Right cardiac atrium (tissue), 5 donors: Measurements from ENCODE around the gene PPP6R1. TPM values are rescaled to one million over a fixed set of nuclear protein-coding genes. Genes with fewer than 3 reads are reported as not detected.
A peak's percentile ranks its signal among the peaks of the same experiment; 100 is the strongest.

Experiments
- ATAC-seq, 2 donors: fragments of 200-7000 bp; cut with Tn5 transposase; one replicate each; pipeline versions ENCODE4 v1.8.0 to v1.9.1; 2020; ENCODE audit warnings: moderate library complexity in 2 of 2, mild to moderate bottlenecking in 1 of 2
- DNase-seq, 3 donors: peaks; one replicate each; pipeline ENCODE4 v3.0.0-alpha.2; 2020
- H3K27ac ChIP-seq: one replicate; pipeline ENCODE4 v1.5.1; 2013; ENCODE audit warnings: mild to moderate bottlenecking, low read length, control low read depth, moderate library complexity
- H3K27me3 ChIP-seq: one replicate; pipeline ENCODE4 v1.6.1; 2013; ENCODE audit not compliant: control insufficient read depth, insufficient read depth
- H3K4me1 ChIP-seq: one replicate; pipeline ENCODE4 v1.6.1; 2013; ENCODE audit warnings: low read length; ENCODE audit not compliant: control insufficient read depth, insufficient read depth
- H3K4me3 ChIP-seq: one replicate; pipeline ENCODE4 v1.5.1; 2013; ENCODE audit warnings: low read length, control low read depth
- H3K9me3 ChIP-seq: one replicate; pipeline ENCODE4 v1.6.1; 2013; ENCODE audit warnings: low read length; ENCODE audit not compliant: control insufficient read depth
- WGBS: extraction: QIAGEN DNeasy Blood & Tissue Kit; methylation state at CpG from one replicate; pipeline ENCODE4 v1.1.7; 2013; 5-methylcytosine and 5-hydroxymethylcytosine counted together
- intact Hi-C, 4 donors: fragments of 100-400 bp; cut with DNase I; formaldehyde crosslinking; loops; one replicate each; pipeline versions ENCODE4 v1.11.0 to v1.14.0; 2022 to 2023
- polyA plus RNA-seq: library from polyadenylated mRNA; stranded (reverse); fragments of 200-250 nt; gene quantifications from one replicate; pipeline ENCODE4 v1.2.3, GENCODE V29; 2013
- total RNA-seq, 4 donors: library from RNA; stranded (reverse); fragmentation: NEBNext Ultra II Directional; extraction: Animal tissue kit (Norgen Biotek cat#: 25700); gene quantifications; one replicate each; pipeline ENCODE4 v1.2.1, GENCODE V29; 2021
- donor health status: healthy with polysubstance abuse.
- donor health status: DM: no; HTN: yes; CAD: no.
- donor health status: DM: no; HTN: no; CAD: no.
- donor health status: DM: no; HTN: yes; CAD: no; lungs with severe emphysema.
- donor health status: DM: yes; HTN: yes; CAD: no.

Gene PPP6R1
- total and polyA plus RNA-seq, 5 donors, result 31.7 to 43.5 (median 39.4) TPM

DNA sequence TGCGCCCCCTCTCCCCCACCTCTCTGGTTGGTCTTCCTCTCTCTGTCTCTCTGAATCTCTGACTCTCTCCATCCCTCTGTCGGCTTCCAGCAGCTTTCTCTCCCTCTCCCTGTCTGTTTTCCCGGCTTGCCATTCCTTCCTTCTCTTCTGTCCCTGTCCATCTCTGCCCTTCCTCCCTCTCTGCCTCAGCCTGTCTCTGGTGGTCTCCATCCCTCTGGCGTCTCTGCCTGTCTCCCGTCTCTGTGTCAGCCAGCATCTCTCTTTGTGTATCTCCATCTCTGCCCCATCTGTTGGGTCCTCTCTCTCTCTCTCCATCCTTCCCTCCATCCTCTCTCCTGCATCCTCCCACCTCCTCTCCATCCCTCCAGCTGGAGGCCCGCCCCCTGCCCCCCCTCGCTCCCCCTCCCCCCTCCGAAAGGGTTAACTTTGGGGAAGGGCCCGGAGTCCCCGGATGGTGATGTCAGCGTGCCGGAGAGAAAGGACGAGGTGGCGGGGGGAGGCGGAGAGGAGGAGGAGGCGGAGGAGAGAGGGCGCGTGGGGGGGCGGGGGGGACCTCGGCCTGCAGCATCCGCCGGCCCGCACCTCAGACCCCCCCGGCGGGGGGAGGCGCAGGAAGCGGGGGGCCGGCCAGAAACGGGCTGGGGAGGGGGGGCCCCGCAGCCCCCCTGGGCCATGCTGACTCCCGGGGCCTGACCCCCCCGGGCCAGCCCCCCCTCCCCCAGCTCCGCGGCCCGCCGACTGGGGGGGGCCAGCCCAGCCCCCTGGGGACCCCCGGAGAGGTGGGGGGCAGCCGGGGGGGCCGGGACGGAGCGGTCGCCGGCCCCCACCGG is 24.9 kb upstream of the PPP6R1 start, which contains the start of gene BRSK1:
Gene BRSK1, plus strand, starts transcription at position 450 of the 830 bp plus-strand sequence. CDS start 446 bp downstream, outside the sequence.
- Histone ChIP-seq H3K27me3 (no peaks in the 10 kb centered on the region), H3K9me3 (no peaks in the 10 kb centered on the region), H3K4me1 (no peaks in the 10 kb centered on the region), H3K4me3 (peak within 1 kb of the TSS; percentile 87), H3K27ac (no peak within 1 kb of the TSS)
- 6% methylated on average over 44 of the region's 44 CpGs for WGBS
- ATAC-seq, result peak in 1 of 2 donors; percentile 1
- intact Hi-C loops, result no loop called here
- DNase-seq, result peak; percentile 72 to 86 (median 83)

- DNase-seq, result peak; percentile 92 to 98 (median 97)
- H3K4me3 ChIP-seq, result peak within 1 kb of the TSS; percentile 56
- H3K27me3 ChIP-seq, result no peaks in the 10 kb centered on the region
- intact Hi-C loops, result loop anchor here in 1 of 4 donors (2.0 kb wide), 1 partner anchor 21 kb away; the partner anchor contains the start of gene PPP6R1
- H3K27ac ChIP-seq, result peak within 1 kb of the TSS; percentile 59
- peak; percentile 92 to 93 for ATAC-seq
- no peaks in the 10 kb centered on the region for H3K4me1 ChIP-seq
- no peaks in the 10 kb centered on the region for H3K9me3 ChIP-seq
- WGBS, result 3% methylated on average over 52 of the region's 52 CpGs
Measured at GRCh38 chr19:55279770-55280643, 21.2 kb upstream of the PPP6R1 start, which contains the start of gene HSPBP1. Gene HSPBP1, minus strand, starts transcription at chr19:55280110. Its CDS starts 502 bp downstream, at chr19:55279608.

DNA sequence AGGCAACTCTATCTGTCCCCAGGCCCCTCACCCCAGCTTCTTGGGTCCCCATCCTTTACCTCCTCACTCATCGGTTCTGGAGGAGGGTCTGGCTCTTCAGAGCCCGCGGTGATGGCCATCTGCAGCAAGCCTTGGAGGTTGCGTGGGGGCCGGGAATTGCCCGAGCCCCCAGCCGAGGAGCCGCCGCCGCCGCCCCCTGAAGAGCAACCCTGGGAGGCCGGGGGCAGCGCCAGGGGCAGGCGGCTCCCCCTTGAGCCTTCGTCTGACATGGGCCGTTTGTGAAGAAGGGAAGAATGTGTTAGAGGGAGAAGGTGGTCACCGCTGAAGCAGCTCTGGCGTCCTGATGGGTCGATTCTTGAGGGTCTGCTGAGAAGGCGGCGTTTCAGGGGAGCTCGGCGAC is 20.5 kb upstream of the PPP6R1 start:
- WGBS, result 13% methylated on average over 23 of the region's 23 CpGs
- H3K9me3 ChIP-seq, result no peaks in the 10 kb centered on the region
- peak overlapping the region; percentile 56 for H3K4me3 ChIP-seq
- no peak for ATAC-seq
- intact Hi-C loops, result loop anchor here in 1 of 4 donors (2.0 kb wide), 1 partner anchor 21 kb away; the partner anchor contains the start of gene PPP6R1
- H3K27me3 ChIP-seq, result no peaks in the 10 kb centered on the region
- H3K4me1 ChIP-seq, result no peaks in the 10 kb centered on the region
- no peak for DNase-seq
- peak overlapping the region; percentile 59 for H3K27ac ChIP-seq

DNA sequence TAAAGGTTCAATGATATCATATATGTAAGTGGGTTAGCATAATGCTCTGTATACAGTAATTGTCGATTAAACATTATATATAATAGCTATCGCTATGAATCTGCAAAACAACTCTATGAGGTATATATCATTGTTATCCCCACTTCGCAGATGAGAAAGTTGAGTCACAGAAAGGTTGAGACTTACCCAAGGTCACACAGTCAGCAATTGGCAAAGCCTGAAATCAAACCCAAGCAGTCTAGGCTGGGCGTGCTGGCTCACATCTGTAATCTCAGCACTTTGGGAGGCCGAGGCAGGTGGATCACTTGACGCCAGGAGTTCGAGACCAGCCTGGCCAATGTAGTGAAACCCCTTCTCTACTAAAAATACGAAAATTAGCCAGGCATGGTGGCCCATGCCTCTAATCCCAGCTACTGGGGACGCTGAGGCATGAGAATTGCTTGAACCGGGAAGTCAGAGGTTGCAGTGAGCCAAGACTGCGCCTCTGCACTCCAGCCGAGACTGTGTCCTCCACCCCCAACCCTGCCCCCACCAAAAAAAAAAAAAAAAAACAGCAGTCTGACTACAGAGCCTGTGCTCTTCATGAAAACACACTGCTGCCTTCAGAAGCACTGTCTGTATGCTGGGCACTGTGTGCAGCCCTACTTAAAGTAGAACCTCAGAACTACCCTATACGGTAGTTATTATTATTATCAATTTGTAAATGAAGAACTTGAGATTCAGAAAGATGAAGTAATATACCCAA is 19.7 kb upstream of the PPP6R1 start:
- H3K9me3 ChIP-seq, result no peaks in the 10 kb centered on the region
- ATAC-seq, result no peak
- WGBS, result 84% methylated on average over 13 of the region's 13 CpGs

GRCh38 chr19:55277494-55277893 is 18.7 kb upstream of the PPP6R1 start:
- Histone ChIP-seq H3K27me3 (no peaks in the 10 kb centered on the region), H3K4me3 (no peak overlapping the region), H3K4me1 (no peaks in the 10 kb centered on the region), H3K27ac (no peak overlapping the region), H3K9me3 (no peaks in the 10 kb centered on the region)
- 87% methylated on average over 17 of the region's 17 CpGs for WGBS
- DNase-seq (no peak), ATAC-seq (no peak)
- intact Hi-C loops, result no loop called here

More for the DNA sequence above, 19.7 kb upstream of the PPP6R1 start:
- no peak overlapping the region for H3K4me3 ChIP-seq
- intact Hi-C loops, result loop anchor here in 1 of 4 donors (2.0 kb wide), 1 partner anchor 20 kb away; the partner anchor contains the start of gene PPP6R1
- H3K27me3 ChIP-seq, result no peaks in the 10 kb centered on the region
- no peak overlapping the region for H3K27ac ChIP-seq
- no peaks in the 10 kb centered on the region for H3K4me1 ChIP-seq
- no peak for DNase-seq

- ATAC-seq, result no peak
- no peaks in the 10 kb centered on the region for H3K9me3 ChIP-seq
- no peak overlapping the region for H3K4me3 ChIP-seq
- H3K27ac ChIP-seq, result no peak overlapping the region
- H3K4me1 ChIP-seq, result no peaks in the 10 kb centered on the region
- intact Hi-C loops, result no loop called here
- WGBS, result 88% methylated on average over 15 of the region's 15 CpGs
- H3K27me3 ChIP-seq, result no peaks in the 10 kb centered on the region
- no peak for DNase-seq
Measured at GRCh38 chr19:55276720-55277430, 18.1 kb upstream of the PPP6R1 start.

DNA sequence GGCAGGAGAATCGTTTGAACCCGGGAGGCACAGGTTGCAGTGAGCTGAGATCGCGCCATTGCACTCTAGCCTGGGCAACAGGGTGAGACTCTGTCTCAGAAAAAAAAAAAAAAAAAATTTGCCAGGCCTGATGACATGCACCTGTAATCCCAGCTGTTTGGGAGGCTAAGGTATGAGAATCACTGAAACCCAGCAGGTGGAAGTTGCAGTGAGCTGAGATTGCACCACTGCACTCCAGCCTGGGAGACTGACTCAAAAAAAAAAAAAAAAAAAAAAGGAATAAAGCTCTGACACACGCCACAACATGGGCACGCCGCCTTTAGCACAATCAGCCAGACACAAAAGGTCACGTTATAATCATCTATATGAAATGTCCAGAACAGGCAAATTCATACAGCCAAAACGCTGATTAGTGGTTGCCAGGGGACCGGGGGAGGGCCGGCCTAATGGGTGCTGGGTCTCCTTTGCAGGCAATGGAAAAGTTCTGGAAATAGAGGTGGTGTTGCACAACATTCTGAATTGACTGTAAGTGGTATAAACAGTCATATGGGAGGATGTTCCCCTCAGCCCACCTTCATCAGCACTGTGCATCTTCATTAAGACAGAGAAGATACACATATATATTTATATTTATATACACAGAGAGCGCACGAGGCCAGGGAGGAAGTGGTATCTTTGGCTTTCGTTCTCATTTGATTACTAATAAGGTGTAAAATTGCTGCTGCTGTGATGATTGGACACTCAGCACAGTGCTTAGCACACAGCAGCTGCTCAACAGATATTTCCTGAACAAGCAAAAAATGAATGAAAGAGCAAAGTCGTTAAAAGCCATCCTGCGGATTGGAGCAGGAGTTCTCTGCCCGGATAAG is 17.3 kb upstream of the PPP6R1 start:
- no peak for ATAC-seq
- H3K4me1 ChIP-seq, result no peaks in the 10 kb centered on the region
- no peaks in the 10 kb centered on the region for H3K9me3 ChIP-seq
- no peak for DNase-seq
- intact Hi-C loops, result no loop called here
- 77% methylated on average over 17 of the region's 17 CpGs for WGBS
- no peaks in the 10 kb centered on the region for H3K27me3 ChIP-seq
- H3K27ac ChIP-seq, result no peak overlapping the region
- H3K4me3 ChIP-seq, result no peak overlapping the region

GRCh38 chr19:55273978-55274707 is 15.3 kb upstream of the PPP6R1 start:
- intact Hi-C loops, result no loop called here

DNA sequence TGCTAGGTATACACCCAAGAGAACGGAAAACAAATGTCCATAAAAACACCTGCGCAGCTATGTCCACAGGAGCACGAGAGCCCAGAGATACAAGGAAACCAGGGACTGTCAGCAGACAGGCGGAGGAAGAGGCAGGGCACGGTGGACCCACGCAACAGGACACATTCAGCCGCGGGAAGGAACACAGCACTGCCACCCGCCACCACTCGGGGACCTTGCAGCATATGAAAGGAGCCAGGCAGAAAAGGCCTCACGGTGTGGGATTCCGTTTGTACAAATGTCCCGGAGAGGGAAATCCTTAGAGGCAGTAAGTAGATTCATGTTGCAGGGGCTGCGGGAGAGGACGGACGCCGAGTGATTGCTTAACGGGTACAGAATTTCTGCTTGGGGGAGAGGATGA is 13.3 kb upstream of the PPP6R1 start:
- WGBS, result 94% methylated on average over 18 of the region's 18 CpGs
- ATAC-seq, result no peak
- Histone ChIP-seq H3K27me3 (no peaks in the 10 kb centered on the region), H3K4me3 (no peak overlapping the region), H3K4me1 (no peaks in the 10 kb centered on the region), H3K9me3 (no peaks in the 10 kb centered on the region), H3K27ac (no peak overlapping the region)
- intact Hi-C loops, result no loop called here
- DNase-seq, result no peak

More at GRCh38 chr19:55273978-55274707, 15.3 kb upstream of the PPP6R1 start:
- Histone ChIP-seq H3K27ac (no peak overlapping the region), H3K9me3 (no peaks in the 10 kb centered on the region), H3K27me3 (no peaks in the 10 kb centered on the region), H3K4me1 (no peaks in the 10 kb centered on the region), H3K4me3 (no peak overlapping the region)
- 95% methylated on average over 36 of the region's 36 CpGs for WGBS
- DNase-seq (no peak), ATAC-seq (no peak)
